Measurements from ENCODE around the gene FAM187B. TPM values are rescaled to one million over a fixed set of nuclear protein-coding genes. Genes with fewer than 3 reads are reported as not detected.
A peak's percentile ranks its signal among the peaks of the same experiment; 100 is the strongest.

The FAM187B gene
- total and polyA plus RNA-seq, 2 of the 8 experiments (the other 6 are each of a cell fraction or from before 2014, with no cell fraction given) = not detected

- no peak overlapping the region for H2AK5ac ChIP-seq (ENCODE audit: low read depth, low read length)
- H3K14ac ChIP-seq (ENCODE audit: insufficient read length) = no peak overlapping the region
- no peak overlapping the region for H4K91ac ChIP-seq (replicated peaks; ENCODE audit: insufficient read length, low read length)
- no peak overlapping the region for H2BK20ac ChIP-seq (ENCODE audit: low read length)
- H3K23me2 ChIP-seq (ENCODE audit: low read depth, low read length) = no peaks in the 10 kb centered on the region; the same call in 1 of the 2 replicates
- ChIA-PET POLR2A (ENCODE audit: partially characterized antibody) (interaction anchor here (0.8 to 10.5 kb wide), 5 partner anchors 9 to 90 kb away, joined by 3 to 146 read pairs (median 4); partner anchors contain the start of gene LSR), CTCF (ENCODE audit: partially characterized antibody) (interaction anchor here (1.0 to 1.4 kb wide), 3 partner anchors 13 to 195 kb away, joined by 4 to 5 read pairs (median 4); no protein-coding TSS in a partner anchor)
- H2BK12ac ChIP-seq (ENCODE audit: low read depth, low read length) = no peak overlapping the region
- peaks cover 0 to 2% of the 10 kb centered on the region in 2 experiments; a peak in 1 of 4 replicates for H3K9me3 ChIP-seq (ENCODE audit: insufficient read depth in 2 of 2, low read depth in 1 of 2, low read length in 1 of 2)
- 84% methylated on average over 13 of the region's 17 CpGs; no CpG with 5 or more reads in 1 of the 2 experiments for WGBS, 2 experiments (ENCODE audit: extremely low coverage in 1 of 2, insufficient coverage in 1 of 2, insufficient read length in 1 of 2, insufficient replicate concordance in 2 of 2, low coverage in 1 of 2, low lambda C conversion rate in 2 of 2, missing lambda C conversion rate in 1 of 2)
- no peaks in the 10 kb centered on the region for H3K27me3 ChIP-seq (replicated peaks in 1 of 4; ENCODE audit: control insufficient read depth in 3 of 4, extremely low read depth in 1 of 4, insufficient read depth in 3 of 4, low read length in 3 of 4)
- peaks cover 12 to 40% of the 10 kb centered on the region in 2 experiments for H4K20me1 ChIP-seq (replicated peaks in 1 of 2; ENCODE audit: control insufficient read depth in 1 of 2, insufficient read depth in 2 of 2, low read length in 2 of 2)
- H2BK15ac ChIP-seq (ENCODE audit: low read length) = no peak overlapping the region
- peaks cover 0 to 7% of the 10 kb centered on the region in 2 experiments; a peak in 2 of 4 replicates for H3K79me2 ChIP-seq (ENCODE audit: control insufficient read depth in 1 of 2, insufficient read depth in 2 of 2, low read length in 2 of 2)
- no peak for DNase-seq (ENCODE audit: low read depth in 1 of 2, low spot score in 2 of 2)
- no peak overlapping the region for H4K5ac ChIP-seq (ENCODE audit: insufficient read length, low read depth, low read length)
- H3K79me1 ChIP-seq (ENCODE audit: low read depth, low read length) = peaks cover 15% of the 10 kb centered on the region
- H2BK120ac ChIP-seq (replicated peaks; ENCODE audit: low read depth, low read length) = no peak overlapping the region
- TF ChIP-seq POLR2A (IDR thresholded peaks at IDR 0.05; ENCODE audit: control extremely low read depth in 1 of 2, low read depth in 2 of 2, low read length in 2 of 2) (no peak; a peak in 1 of 3 replicates), POLR2AphosphoS5 (IDR thresholded peaks at IDR 0.05; ENCODE audit: low read depth, low read length) (0 out of 2 replicates have a peak, but pooled peaks have one; percentile 12), HDAC2 (IDR thresholded peaks at IDR 0.05; ENCODE audit: borderline replicate concordance in 1 of 2, low read depth in 2 of 2, low read length in 2 of 2) (no peak), EGR1 (IDR thresholded peaks at IDR 0.05; ENCODE audit: borderline replicate concordance, low read depth, low read length) (no peak)
- no peak overlapping the region for H3K27ac ChIP-seq (ENCODE audit: low read depth, low read length)
- H3K4ac ChIP-seq (replicated peaks; ENCODE audit: insufficient read length, low read depth, low read length) = no peak overlapping the region
- H3K18ac ChIP-seq (ENCODE audit: extremely low read depth, low read length) = no peak overlapping the region
- no peak overlapping the region for H2AFZ ChIP-seq (ENCODE audit: low read length)
- H3K4me3 ChIP-seq (ENCODE audit: extremely low read depth in 1 of 4, insufficient read depth in 2 of 4, low read depth in 3 of 4, low read length in 4 of 4) = no peak overlapping the region
- H3K56ac ChIP-seq (replicated peaks; ENCODE audit: insufficient read length, low read depth, low read length) = no peak overlapping the region
- H3K36me3 ChIP-seq (ENCODE audit: control insufficient read depth in 2 of 4, insufficient read depth in 4 of 4, low read length in 3 of 4) = peaks cover 20 to 58% (median 34%) of the 10 kb centered on the region in 4 experiments
- peak overlapping the region; percentile 37; the same call in 1 of the 2 replicates for H4K8ac ChIP-seq (ENCODE audit: extremely low read depth, insufficient read depth, low read length)
- no peak overlapping the region for H3K23ac ChIP-seq (ENCODE audit: insufficient read length)
- no peak for FAIRE-seq
- peaks cover 0 to 9% (median 4%) of the 10 kb centered on the region in 4 experiments; a peak in 5 of 7 replicates for H3K4me1 ChIP-seq (replicated peaks in 1 of 4; ENCODE audit: control insufficient read depth in 3 of 4, insufficient read depth in 4 of 4, low read length in 3 of 4)
- no peak overlapping the region for H3K9ac ChIP-seq (replicated peaks in 1 of 4; ENCODE audit: extremely low read depth in 1 of 4, low read depth in 3 of 4, low read length in 3 of 4)
- H3K4me2 ChIP-seq (ENCODE audit: insufficient read depth in 1 of 2, low read depth in 2 of 2, low read length in 2 of 2) = no peak overlapping the region
- no peak overlapping the region for H2BK5ac ChIP-seq (ENCODE audit: low read depth, low read length)
Observed at GRCh38 chr19:35262101-35262761, 33.7 kb upstream of the FAM187B start.
